BLaER1 treated with 17β-estradiol and CSF1 and Interleukin-3, amounts not matched to agents 10 nM and 100 nM (cell line): ENCODE results near the gene LAMTOR2.

ENCODE experiments used
- H3K27ac ChIP-seq, 11 experiments: shearing (Covaris generic); formaldehyde crosslinking; 2 replicates each; pipeline ENCODE4 v1.8.1; 2022
- H3K27me3 ChIP-seq, 11 experiments: shearing (Covaris generic); formaldehyde crosslinking; 2 replicates each; pipeline ENCODE4 v1.8.1; 2022
- H3K36me3 ChIP-seq, 11 experiments: shearing (Covaris generic); formaldehyde crosslinking; 2 replicates each; pipeline ENCODE4 v1.8.1; 2022
- H3K4me1 ChIP-seq, 10 experiments: shearing (Covaris generic); formaldehyde crosslinking; 2 replicates each; pipeline ENCODE4 v1.8.1; 2022
- H3K4me2 ChIP-seq, 11 experiments: shearing (Covaris generic); formaldehyde crosslinking; 2 replicates each; pipeline ENCODE4 v1.8.1; 2022
- H3K4me3 ChIP-seq, 10 experiments: shearing (Covaris generic); formaldehyde crosslinking; 2 replicates each; pipeline ENCODE4 v1.8.1; 2022
- H3K9ac ChIP-seq, 11 experiments: shearing (Covaris generic); formaldehyde crosslinking; 2 replicates each; pipeline ENCODE4 v1.8.1; 2022
- H3K9me3 ChIP-seq, 11 experiments: shearing (Covaris generic); formaldehyde crosslinking; replicated peaks in 1 of 11; 2 replicates each; pipeline ENCODE4 v1.8.1; 2022
- H4K20me1 ChIP-seq, 11 experiments: shearing (Covaris generic); formaldehyde crosslinking; 2 replicates each; pipeline ENCODE4 v1.8.1; 2022
- Cebpa-rat ChIP-seq, 11 experiments: shearing (Covaris generic); IDR thresholded peaks; 2 replicates each; pipeline ENCODE4 v1.8.1; 2022

The LAMTOR2 gene

GRCh38 chr1:156081180-156081916 lies 26.8 kb downstream of the LAMTOR2 start:
- H3K36me3 ChIP-seq: peaks cover 0 to 19% (median 14%) of the 10 kb centered on the region in 11 experiments; a peak in 19 of 22 replicates
- no peak for TF ChIP-seq Cebpa-rat (IDR thresholded peaks at IDR 0.05)
- peaks cover 0 to 50% (median 44%) of the 10 kb centered on the region in 11 experiments; a peak in 16 of 22 replicates for H4K20me1 ChIP-seq
- H3K4me1 ChIP-seq: peaks cover 49 to 82% (median 74%) of the 10 kb centered on the region in 10 experiments
- H3K27ac ChIP-seq: peak overlapping the region in 10 of 11 experiments; percentile 31 to 86 (median 80); a peak in 18 of 22 replicates
- no peaks in the 10 kb centered on the region for H3K27me3 ChIP-seq
- peak overlapping the region; percentile 95 to 99 (median 97) for H3K4me2 ChIP-seq
- no peaks in the 10 kb centered on the region for H3K9me3 ChIP-seq
- peak overlapping the region; percentile 74 to 92 (median 84) for H3K9ac ChIP-seq
- peak overlapping the region; percentile 69 to 86 (median 76) for H3K4me3 ChIP-seq

GRCh38 chr1:156081917-156082308 lies 27.3 kb downstream of the LAMTOR2 start:
- Histone ChIP-seq H3K36me3 (peaks cover 0 to 13% (median 8%) of the 10 kb centered on the region in 11 experiments; a peak in 19 of 22 replicates), H3K9me3 (no peaks in the 10 kb centered on the region), H4K20me1 (peaks cover 0 to 44% (median 38%) of the 10 kb centered on the region in 11 experiments; a peak in 16 of 22 replicates), H3K4me3 (peak overlapping the region; percentile 69 to 86 (median 76)), H3K27me3 (no peaks in the 10 kb centered on the region), H3K4me1 (peaks cover 50 to 82% (median 72%) of the 10 kb centered on the region in 10 experiments), H3K9ac (peak overlapping the region; percentile 76 to 92 (median 85)), H3K4me2 (peak overlapping the region; percentile 95 to 99 (median 97)), H3K27ac (peak overlapping the region in 10 of 11 experiments; percentile 64 to 86 (median 80); a peak in 18 of 22 replicates)
- TF ChIP-seq Cebpa-rat (IDR thresholded peaks at IDR 0.05): no peak

GRCh38 chr1:156082309-156083091 lies 27.9 kb downstream of the LAMTOR2 start, which contains the start of gene MEX3A:
MEX3A (minus strand) TSS chr1:156082465; CDS start chr1:156081998, 467 bp downstream.
- H3K4me3 ChIP-seq: peak within 1 kb of the TSS; percentile 69 to 86 (median 76)
- H3K36me3 ChIP-seq: peaks cover 0 to 7% (median 2%) of the 10 kb centered on the region in 11 experiments; a peak in 18 of 22 replicates
- no peak for TF ChIP-seq Cebpa-rat (IDR thresholded peaks at IDR 0.05)
- H3K4me1 ChIP-seq: peaks cover 52 to 82% (median 72%) of the 10 kb centered on the region in 10 experiments
- peak within 1 kb of the TSS; percentile 50 to 86 (median 79) for H3K27ac ChIP-seq
- no peaks in the 10 kb centered on the region for H3K9me3 ChIP-seq
- peaks cover 0 to 38% (median 32%) of the 10 kb centered on the region in 11 experiments; a peak in 16 of 22 replicates for H4K20me1 ChIP-seq
- peak within 1 kb of the TSS; percentile 95 to 99 (median 97) for H3K4me2 ChIP-seq
- no peaks in the 10 kb centered on the region for H3K27me3 ChIP-seq
- peak within 1 kb of the TSS; percentile 76 to 92 (median 85) for H3K9ac ChIP-seq

- peak overlapping the region; percentile 90 to 99 (median 95) for H3K4me2 ChIP-seq
- H3K27ac ChIP-seq: peak overlapping the region in 5 of 11 experiments; percentile 10 to 42 (median 31); a peak in 6 of 22 replicates
- TF ChIP-seq Cebpa-rat (IDR thresholded peaks at IDR 0.05): no peak
Observed at GRCh38 chr1:156083800-156084790, 29.5 kb downstream of the LAMTOR2 start.

GRCh38 chr1:156086256-156086662 lies 31.7 kb downstream of the LAMTOR2 start:
- Histone ChIP-seq H3K4me3 (no peak overlapping the region), H4K20me1 (peaks cover 0 to 18% (median 4%) of the 10 kb centered on the region in 11 experiments; a peak in 8 of 22 replicates), H3K36me3 (no peaks in the 10 kb centered on the region), H3K9ac (peak overlapping the region in 1 of 11 experiments; percentile 38; a peak in 1 of 22 replicates), H3K9me3 (no peaks in the 10 kb centered on the region), H3K4me1 (peaks cover 57 to 79% (median 69%) of the 10 kb centered on the region in 10 experiments), H3K27me3 (no peaks in the 10 kb centered on the region), H3K4me2 (peak overlapping the region in 6 of 11 experiments; percentile 1 to 99 (median 19); a peak in 7 of 22 replicates), H3K27ac (no peak overlapping the region)
- TF ChIP-seq Cebpa-rat (IDR thresholded peaks at IDR 0.05): no peak

More at GRCh38 chr1:156083800-156084790, 29.5 kb downstream of the LAMTOR2 start:
- no peaks in the 10 kb centered on the region for H3K27me3 ChIP-seq
- H3K4me3 ChIP-seq: peak overlapping the region in 5 of 10 experiments; percentile 69 to 82 (median 76); a peak in 9 of 20 replicates
- peaks cover 57 to 77% (median 65%) of the 10 kb centered on the region in 10 experiments for H3K4me1 ChIP-seq
- no peaks in the 10 kb centered on the region for H3K9me3 ChIP-seq
- H3K9ac ChIP-seq: peak overlapping the region; percentile 0 to 91 (median 21); a peak in 10 of 22 replicates
- H4K20me1 ChIP-seq: peaks cover 0 to 22% (median 17%) of the 10 kb centered on the region in 11 experiments; a peak in 14 of 22 replicates
- no peaks in the 10 kb centered on the region for H3K36me3 ChIP-seq

GRCh38 chr1:156089704-156090103 lies 35.1 kb downstream of the LAMTOR2 start:
- Histone ChIP-seq H3K27ac (peak overlapping the region in 10 of 11 experiments; percentile 4 to 71 (median 44); a peak in 18 of 22 replicates), H3K4me1 (peaks cover 38 to 70% (median 51%) of the 10 kb centered on the region in 10 experiments), H3K9me3 (no peaks in the 10 kb centered on the region), H3K36me3 (no peaks in the 10 kb centered on the region), H3K4me3 (peak overlapping the region in 6 of 10 experiments; percentile 4 to 43 (median 26); a peak in 8 of 20 replicates), H3K9ac (peak overlapping the region; percentile 3 to 78 (median 45); a peak in 20 of 22 replicates), H4K20me1 (peaks cover 0 to 19% (median 4%) of the 10 kb centered on the region in 11 experiments; a peak in 8 of 22 replicates), H3K4me2 (peak overlapping the region; percentile 76 to 98 (median 88)), H3K27me3 (no peaks in the 10 kb centered on the region)
- TF ChIP-seq Cebpa-rat (IDR thresholded peaks at IDR 0.05): no peak

GRCh38 chr1:156090138-156090839 lies 35.7 kb downstream of the LAMTOR2 start:
- peak overlapping the region; percentile 3 to 78 (median 45); a peak in 19 of 22 replicates for H3K9ac ChIP-seq
- H3K27ac ChIP-seq: peak overlapping the region in 9 of 11 experiments; percentile 34 to 71 (median 49); a peak in 17 of 22 replicates

More at GRCh38 chr1:156090138-156090839, 35.7 kb downstream of the LAMTOR2 start:
- Histone ChIP-seq H3K4me3 (peak overlapping the region in 5 of 10 experiments; percentile 20 to 43 (median 33); a peak in 8 of 20 replicates), H3K36me3 (no peaks in the 10 kb centered on the region), H3K4me2 (peak overlapping the region; percentile 76 to 98 (median 88)), H3K27me3 (no peaks in the 10 kb centered on the region), H4K20me1 (peaks cover 0 to 22% (median 4%) of the 10 kb centered on the region in 11 experiments; a peak in 8 of 22 replicates), H3K4me1 (peaks cover 34 to 70% (median 49%) of the 10 kb centered on the region in 10 experiments), H3K9me3 (no peaks in the 10 kb centered on the region)
- TF ChIP-seq Cebpa-rat (IDR thresholded peaks at IDR 0.05): no peak
